ENCODE results near the gene DLG2. TPM values are rescaled to one million over a fixed set of nuclear protein-coding genes. Genes with fewer than 3 reads are reported as not detected.
"Not testable (repeated sequence)": the region's sequence is repeated elsewhere in the genome, so short reads cannot be mapped to it uniquely, and the experiment has no call there.

The DLG2 gene
- total RNA-seq, 1 donor from 2014 or later: 6.1 TPM

DNA sequence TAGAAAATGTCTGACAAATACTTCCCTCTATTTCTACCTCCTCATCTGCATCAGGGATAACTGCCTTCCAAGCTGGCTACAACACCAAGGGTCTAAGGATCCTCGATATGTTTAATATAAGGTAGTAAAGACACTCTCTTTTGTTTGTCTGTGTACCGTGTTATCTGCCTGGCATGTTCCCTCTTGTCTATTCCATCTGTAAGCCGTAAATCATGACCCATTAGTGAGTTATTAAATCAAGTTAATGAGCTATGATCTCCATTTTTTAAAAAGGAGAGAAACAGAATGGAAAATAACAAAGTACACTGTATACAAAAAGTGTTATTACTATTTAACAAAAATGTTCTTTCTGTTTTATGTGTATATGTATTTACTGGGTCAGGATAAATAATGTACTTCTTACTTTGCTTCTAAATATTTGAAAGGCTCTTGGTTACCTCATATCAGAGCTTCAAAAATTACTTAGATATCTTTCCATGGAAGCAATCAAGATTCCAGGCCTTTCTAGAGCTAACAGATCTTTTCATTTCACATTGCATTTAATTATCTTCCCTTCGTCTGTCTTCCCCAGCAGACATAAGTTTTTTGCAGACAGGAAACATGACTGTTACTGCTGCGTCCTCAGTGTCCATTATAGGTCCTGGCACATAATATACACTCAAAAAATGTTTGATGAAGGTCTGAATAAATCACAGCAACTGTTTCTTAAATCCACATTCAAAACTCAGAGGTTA is 1998.4 kb downstream of the DLG2 start:
- ATAC-seq (ENCODE audit: poor library complexity) (no peak), DNase-seq (no peak)
- intact Hi-C loops (cut with DNase I): no loop called here

DNA sequence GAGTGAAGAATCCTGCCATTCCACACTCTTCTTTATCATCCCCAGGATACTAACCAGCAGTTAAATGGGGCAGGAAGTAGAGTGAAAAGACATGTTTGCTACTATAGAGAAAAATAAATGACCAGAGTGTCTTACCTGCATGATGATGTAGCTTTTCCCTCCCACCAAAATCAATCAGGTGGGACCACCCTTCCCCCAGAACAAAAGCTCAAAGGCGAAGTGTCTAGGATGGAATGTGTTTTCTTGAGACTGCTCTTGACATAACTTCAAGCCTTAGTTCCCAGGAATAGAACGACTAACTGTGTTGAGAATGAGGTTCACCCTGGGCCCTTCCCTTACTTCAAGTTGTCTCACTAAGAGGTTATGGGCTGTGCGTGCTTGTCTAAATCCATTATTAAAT is 2001.8 kb downstream of the DLG2 start:
- ATAC-seq (ENCODE audit: poor library complexity) (no peak), DNase-seq (no peak)
- intact Hi-C loops (cut with DNase I): no loop called here

DNA sequence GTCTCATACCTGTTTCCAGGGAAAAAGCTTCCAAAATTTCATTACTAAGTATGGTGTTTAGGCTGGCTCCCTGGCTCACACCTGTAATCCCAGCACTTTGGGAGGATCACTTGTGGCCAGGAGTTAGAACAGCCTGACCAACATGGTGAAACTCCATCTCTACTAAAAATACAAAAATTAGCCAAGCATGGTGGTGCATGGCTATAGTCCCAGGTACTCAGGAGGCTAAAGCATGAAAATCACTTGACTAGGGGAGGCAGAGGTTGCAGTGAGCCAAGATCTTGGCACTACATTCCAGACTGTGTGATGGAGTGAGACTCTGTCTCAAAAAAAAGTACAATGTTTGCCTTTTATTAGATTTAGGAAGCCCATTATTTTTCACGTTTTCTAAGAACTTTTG is 2009.5 kb downstream of the DLG2 start:
- no peak for DNase-seq
- intact Hi-C loops (cut with DNase I): no loop called here
- ATAC-seq (ENCODE audit: poor library complexity): no peak

DNA sequence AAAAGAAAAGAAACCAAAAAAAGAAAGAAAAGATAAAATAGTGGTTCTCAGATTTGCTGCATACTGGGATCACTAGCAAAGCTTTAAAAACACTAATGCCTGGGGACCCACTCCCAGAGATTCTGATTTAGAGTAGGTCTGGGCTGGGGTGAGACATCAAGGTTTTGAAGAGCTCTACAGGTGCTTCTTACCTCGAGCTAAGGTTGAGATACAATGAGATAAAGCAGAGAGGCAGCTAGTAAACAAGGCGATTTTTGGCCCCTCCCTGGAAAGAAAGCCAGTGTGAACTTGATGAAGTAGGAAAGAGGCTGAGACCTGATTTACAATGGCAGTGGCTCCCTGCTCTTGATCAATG is 2013.4 kb downstream of the DLG2 start:
- DNase-seq (no peak), ATAC-seq (ENCODE audit: poor library complexity) (no peak)

DNA sequence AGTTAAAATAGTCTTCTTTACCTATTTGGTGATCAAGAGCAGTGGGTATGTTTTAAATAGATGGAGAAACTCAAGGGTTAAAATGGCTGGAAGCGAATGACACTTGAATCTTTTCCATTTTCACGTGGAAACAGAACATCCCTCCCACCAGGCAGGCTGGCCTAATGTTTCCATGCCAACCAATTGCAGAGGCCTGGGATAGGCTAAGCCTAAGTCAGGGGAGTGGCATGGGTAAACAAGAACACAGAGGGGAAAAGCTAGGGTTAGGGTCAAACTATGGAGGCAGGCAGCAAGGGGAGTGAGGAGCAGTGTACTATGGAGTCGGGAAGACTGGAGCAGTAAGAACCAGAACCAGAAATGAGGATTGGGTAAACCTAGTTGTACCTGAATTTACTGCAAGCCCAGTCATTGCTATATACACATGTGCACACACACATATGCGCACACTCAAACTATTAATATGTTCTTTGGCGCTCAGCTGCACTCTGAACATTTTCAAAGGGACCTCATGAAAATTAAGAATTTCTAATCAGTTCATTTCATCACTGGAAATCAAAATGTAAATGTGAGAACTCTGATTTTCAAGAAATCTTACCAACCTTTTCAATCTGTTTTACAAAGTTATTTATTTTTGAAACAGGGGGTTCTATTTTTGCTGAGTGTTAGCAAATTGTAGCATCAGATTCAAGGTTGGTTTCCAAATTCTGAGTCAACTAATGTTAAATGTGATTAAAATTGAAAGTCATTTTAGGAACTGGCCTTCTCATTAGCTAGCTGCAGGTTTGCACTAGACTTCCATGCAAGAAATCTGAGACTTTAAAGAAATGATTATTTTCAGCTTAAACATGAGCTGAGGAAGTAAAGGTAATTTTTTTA is 2014.0 kb downstream of the DLG2 start:
- no peak for DNase-seq
- no peak for ATAC-seq (ENCODE audit: poor library complexity)
- intact Hi-C loops (cut with DNase I): no loop called here

More for the DNA sequence above, 2013.4 kb downstream of the DLG2 start:
- intact Hi-C loops (cut with DNase I): no loop called here

DNA sequence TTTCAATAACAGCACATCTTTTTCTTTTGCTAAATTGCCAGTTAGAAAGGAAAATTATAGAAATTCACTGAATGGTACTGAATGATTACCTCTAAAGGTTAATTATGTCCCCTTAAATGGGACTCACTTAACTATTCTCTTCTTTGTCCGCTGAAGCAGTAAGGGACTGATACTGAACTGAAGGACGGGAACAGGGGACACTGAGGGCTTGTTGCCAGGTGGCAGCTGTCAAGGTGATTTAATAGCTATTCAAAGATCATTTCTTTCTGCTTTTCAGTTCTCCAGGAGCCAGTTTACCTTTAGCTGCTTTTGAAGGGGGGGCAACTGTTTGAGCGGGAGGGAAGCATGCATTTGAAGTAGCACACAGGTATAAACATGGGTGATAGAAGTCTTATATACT is 2015.5 kb downstream of the DLG2 start:
- intact Hi-C loops (cut with DNase I): no loop called here
- DNase-seq (no peak), ATAC-seq (ENCODE audit: poor library complexity) (no peak)

DNA sequence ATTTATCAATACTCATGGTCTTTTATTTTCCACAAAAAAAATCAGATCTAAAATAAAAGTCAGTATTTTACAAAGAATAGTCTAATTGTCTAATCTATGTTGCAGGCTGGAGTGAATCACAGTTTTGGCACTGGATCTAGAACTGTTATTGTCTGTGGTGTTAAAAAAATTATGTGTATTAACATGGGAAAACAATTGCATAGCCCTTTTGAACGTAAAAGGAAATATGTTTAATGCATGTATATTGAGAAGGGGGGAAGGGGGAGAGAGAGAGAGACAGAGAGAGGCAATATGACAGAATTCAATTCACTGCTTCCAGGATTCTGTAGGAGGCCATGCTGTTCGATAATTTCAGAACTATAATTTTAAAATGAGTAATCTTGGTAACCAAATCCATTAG is 2016.1 kb downstream of the DLG2 start:
- ATAC-seq (ENCODE audit: poor library complexity): no peak
- no peak for DNase-seq
- intact Hi-C loops (cut with DNase I): no loop called here

DNA sequence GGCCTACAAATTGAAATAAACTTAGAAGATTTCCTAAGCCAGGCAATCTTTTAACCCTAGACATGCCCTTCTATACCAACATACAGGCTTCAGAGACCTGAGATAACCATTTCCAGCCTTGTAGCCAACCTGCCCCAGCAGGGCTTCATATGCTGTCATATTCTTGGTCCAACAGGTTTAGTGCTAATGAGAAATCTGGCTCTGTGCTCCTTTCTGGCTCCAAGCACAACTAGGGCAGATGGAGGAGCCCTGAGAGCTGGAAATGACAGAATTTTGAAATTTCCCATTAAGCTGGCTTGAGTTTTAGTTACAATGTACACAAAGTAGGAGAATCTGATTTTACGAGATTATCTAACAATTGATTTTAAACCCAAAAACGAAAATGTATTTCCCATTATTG is 2018.0 kb downstream of the DLG2 start:
- intact Hi-C loops (cut with DNase I): no loop called here
- DNase-seq: no peak
- no peak for ATAC-seq (ENCODE audit: poor library complexity)

DNA sequence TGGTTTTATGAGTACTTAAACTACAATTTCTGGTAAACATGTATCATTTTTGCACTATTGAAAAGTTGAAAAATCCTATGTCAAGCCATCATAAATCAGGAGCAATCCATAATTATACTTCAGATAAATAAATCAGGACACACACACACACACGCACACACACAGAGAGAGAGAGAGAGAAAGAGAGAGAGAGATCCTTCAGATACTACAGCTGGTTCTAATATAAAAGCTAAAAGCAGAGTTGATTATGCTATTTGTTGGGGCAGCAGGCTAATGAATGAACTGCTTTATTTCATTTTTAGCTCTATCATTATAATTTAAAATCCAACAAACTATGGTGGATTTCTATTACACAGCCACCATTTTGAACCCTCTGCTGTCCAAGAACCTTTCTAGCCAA is 2018.6 kb downstream of the DLG2 start:
- intact Hi-C loops (cut with DNase I): no loop called here
- DNase-seq: no peak

DNA sequence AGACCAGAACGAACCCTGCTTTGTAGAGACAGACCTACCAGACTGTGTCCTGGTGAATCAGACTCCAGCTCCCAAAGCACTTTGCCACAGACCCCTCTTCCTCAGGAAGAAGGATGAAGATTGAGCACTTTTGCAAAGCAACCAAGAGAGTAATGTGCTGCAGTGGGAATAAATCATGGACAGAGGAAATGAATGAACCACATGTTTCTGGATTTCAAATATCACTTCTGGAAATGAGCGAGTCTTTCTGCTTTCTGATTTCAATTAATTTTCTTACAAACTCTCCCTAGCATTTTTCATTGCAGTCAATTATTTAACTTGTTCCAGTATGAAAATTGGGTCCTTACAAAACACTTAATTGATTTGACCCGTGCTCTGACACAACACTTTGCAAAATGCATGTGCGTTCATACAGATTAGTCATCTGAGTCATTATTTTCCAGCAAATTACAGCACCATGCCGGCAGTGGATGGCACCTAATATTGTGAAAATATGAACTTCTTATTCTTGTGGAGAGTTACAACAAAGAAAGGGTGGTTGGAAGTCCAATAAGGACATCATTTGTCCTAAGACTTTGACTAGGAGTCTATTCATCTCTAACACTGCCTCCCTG is 2025.1 kb downstream of the DLG2 start:
- DNase-seq (no peak), ATAC-seq (ENCODE audit: poor library complexity) (no peak)
- intact Hi-C loops (cut with DNase I): no loop called here

More for the DNA sequence above, 2018.6 kb downstream of the DLG2 start:
- no peak for ATAC-seq (ENCODE audit: poor library complexity)

DNA sequence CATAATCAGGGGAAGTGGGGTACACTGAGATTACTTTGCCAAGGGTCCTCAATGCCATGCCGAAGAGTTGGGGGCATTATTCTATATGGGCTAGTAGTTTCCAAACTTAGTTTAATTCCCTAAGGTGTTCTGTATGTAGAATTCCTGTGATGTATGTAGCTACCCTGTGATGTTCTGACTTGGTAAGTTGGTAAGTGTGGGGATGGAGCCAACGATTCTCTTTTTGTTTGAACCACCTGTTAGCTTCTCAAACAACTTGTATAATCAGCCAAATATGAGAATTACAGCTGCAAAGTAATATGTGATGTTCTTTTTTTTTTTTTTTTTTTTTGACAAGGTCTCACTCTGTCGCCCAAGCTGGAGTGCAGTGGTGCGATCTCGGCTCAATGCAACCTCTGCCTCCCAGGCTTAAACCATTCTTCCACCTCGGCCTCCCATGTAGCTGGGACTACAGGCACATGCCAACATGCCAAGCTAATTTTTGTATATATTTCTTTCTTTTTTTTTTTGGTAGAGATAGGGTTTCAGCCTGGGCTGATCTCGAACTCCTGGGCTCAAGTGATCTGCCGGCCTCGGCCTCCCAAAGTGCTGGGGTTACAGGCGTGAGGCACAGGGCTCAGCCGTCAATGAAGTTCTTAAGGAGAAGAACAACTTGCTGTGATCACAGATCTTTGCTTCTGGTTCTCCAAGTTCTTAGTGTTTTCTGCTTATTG is 2025.8 kb downstream of the DLG2 start:
- intact Hi-C loops (cut with DNase I): no loop called here
- ATAC-seq (ENCODE audit: poor library complexity): no peak
- DNase-seq: no peak

DNA sequence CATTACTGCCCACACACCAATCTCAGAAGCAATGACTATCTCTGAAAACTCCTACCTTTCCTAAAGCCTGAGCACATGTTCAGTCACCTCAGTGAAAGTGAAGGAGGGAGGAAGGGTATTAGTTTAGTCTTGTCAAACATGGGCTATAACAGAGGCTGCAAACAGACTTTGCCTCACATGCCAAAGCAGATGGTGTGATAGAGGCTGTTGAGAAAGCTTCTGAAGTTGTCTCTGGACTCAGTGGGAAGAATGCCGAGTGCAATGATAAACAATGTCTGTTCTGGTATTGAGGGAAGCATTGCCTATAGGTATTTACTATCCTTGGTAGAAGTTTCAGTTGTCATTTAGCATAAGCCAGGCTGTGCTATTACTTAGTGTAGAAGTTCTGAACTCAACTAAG is 2026.5 kb downstream of the DLG2 start:
- DNase-seq: no peak
- ATAC-seq (ENCODE audit: poor library complexity): no peak
- intact Hi-C loops (cut with DNase I): no loop called here

DNA sequence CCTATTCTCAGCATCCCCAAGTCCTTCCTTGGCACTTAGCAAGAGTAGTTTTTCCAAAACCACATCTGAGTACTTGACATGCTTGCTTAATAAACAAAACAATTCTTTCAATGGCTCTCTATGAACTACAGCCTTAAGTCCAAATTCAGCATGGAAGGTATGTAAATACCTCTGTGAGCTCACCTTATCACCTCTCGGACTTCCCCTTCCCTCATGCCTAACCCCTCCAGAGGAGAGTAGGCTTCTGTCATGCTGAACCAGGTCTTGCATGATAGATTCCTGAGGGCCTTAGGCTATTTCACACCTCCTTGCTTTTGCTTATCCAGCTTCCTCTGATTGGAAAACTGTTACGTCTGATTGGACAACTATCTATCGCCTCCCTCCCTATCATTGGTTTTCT is 2028.1 kb downstream of the DLG2 start:
- intact Hi-C loops (cut with DNase I): no loop called here
- ATAC-seq (ENCODE audit: poor library complexity) (no peak), DNase-seq (no peak)

DNA sequence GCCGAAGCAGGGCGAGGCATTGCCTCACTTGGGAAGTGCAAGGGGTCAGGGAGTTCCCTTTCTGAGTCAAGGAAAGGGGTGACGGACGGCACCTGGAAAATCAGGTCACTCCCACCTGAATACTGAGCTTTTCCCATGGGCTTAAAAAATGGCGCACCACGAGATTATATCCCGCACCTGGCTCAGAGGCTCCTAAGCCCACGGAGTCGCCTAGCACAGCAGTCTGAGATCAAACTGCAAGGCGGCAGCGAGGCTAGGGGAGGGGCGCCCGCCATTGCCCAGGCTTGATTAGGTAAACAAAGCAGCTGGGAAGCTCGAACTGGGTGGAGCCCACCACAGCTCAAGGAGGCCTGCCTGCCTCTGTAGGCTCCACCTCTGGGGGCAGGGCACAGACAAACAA is 2039.3 kb downstream of the DLG2 start:
- intact Hi-C loops (cut with DNase I); DNase-seq; ATAC-seq (ENCODE audit: poor library complexity): not testable (repeated sequence)

DNA sequence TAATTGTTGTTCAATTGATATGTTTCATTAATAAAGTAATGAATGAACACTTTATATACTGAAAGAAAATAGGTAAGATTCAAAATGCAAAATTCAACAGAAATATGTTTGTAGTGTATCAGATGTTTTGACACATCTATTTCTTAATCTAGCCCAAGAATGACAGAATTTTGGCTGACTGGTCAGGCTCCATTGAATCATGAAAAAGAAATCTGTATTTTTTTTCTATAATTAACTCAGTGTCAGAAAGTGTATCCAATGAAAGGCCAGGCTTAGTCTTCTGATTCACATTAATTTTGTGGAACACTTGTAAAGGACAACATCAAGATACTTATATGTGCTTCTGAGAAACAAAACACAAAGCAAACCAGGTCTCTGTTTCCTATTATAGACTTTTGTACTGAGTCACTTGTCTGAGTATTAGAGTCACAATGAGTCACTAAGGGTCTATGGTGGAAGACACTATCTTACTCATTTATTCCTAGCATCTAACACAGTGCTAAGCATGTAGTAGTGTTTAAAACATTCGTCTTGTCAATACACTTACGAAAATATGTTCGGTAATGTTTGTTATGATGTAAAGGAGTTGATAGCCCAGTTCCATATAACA is 2043.3 kb downstream of the DLG2 start:
- intact Hi-C loops (cut with DNase I): no loop called here
- DNase-seq: no peak
- no peak for ATAC-seq (ENCODE audit: poor library complexity)

DNA sequence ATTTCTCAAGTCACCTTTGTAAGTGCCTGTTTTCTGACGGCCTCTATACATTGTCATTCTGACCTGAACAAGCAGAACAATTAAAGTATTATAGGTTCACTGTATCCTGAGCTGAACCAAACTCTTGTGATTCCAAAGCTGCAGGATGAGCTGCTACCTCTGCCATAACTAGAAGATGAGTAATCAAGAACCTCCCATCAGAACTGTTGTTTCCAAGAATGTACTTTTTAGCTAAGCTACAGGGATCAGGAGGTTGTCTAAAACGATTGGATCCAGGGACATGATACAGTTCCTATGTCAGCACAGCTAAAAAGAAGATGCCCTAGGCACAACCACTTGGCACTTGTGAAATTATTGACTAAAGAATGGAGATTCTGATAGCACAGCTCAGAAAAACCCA is 2052.6 kb downstream of the DLG2 start:
- intact Hi-C loops (cut with DNase I): no loop called here
- DNase-seq (no peak), ATAC-seq (ENCODE audit: poor library complexity) (no peak)

DNA sequence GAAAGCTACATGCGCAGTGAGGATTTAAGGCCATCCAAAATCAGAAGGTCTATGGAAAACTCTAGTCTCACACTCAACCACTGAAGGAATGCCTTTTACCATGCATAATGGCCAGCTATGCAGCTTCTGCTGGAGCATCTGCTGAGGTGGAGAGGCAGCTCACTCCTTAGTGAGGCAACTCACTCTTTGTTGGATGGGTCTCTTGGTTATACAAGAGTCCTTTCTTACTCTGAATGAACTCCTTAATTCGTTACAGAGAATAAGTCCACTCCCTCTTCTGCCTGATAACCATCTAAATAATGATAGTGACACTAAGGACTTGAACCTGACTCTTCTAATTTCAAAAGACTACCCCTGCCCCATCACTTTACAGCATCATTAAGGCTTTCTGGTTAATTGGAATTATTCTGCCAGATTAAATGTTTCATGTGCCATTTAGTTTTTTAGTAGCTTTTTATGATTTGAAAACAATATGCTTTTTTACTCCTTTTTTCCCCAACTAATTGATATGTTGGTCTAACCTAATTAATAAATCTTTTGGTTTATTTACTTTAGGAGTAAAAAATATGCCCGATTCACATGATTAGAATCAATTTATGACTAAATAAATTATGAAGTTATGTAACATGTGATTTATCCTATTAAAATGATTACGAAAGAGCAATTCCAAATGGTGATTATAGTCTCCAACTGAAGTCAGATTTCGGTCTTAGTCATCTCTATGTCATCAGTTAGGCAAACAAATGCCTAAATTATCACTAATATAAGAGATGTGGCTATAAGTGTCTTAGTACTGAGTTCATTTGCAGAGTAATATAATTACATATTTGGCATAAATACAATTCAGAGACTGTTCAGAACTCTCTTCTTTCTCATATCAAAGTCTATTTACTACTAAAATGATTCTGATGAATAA is 2054.3 kb downstream of the DLG2 start:
- intact Hi-C loops (cut with DNase I): no loop called here
- DNase-seq (no peak), ATAC-seq (ENCODE audit: poor library complexity) (no peak)

DNA sequence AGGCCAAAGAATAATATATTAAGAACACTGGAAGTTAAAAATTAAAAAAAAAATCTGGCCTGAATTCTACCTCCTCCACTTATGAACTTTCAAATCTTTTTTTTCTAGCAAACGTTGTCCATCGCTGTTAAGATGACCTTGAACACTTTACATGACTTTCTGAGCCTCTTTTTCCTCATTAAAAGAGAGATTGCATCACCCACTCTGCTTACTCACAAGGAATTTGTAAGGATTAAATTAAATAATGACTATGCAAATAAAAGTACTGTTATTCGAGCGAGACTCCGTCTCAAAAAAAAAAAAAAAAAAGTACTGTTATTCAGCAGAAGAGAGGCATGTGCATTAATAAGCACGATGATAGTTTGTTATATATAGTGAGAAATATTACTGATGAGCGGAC is 2055.8 kb downstream of the DLG2 start:
- DNase-seq: no peak
- intact Hi-C loops (cut with DNase I): no loop called here

More for the DNA sequence above, 2055.8 kb downstream of the DLG2 start:
- no peak for ATAC-seq (ENCODE audit: poor library complexity)

Measured in Right ventricle myocardium superior (tissue), 1 donor.